Measurements from ENCODE around the gene LNX1.
A peak's percentile ranks its signal among the peaks of the same experiment; 100 is the strongest.

Gene LNX1

GRCh38 chr4:53543561-53543960 is 47.7 kb downstream of the LNX1 start (continued):
- TF ChIP-seq POU6F1 (CRISPR knock-in tag; IDR thresholded peaks at IDR 0.05; ENCODE audit: borderline replicate concordance, low read depth) (no peak), TSHZ2 (CRISPR knock-in tag; IDR thresholded peaks at IDR 0.05) (no peak), BACH2 (CRISPR knock-in tag; IDR thresholded peaks at IDR 0.05; ENCODE audit: borderline replicate concordance) (no peak), RARB (CRISPR knock-in tag; IDR thresholded peaks at IDR 0.05) (no peak), ISL1 (CRISPR knock-in tag; IDR thresholded peaks at IDR 0.05) (no peak), TCF4 (CRISPR knock-in tag; IDR thresholded peaks at IDR 0.05; ENCODE audit: borderline replicate concordance) (no peak), ZFP3 (CRISPR knock-in tag; IDR thresholded peaks at IDR 0.05) (no peak), GLIS3 (CRISPR knock-in tag; IDR thresholded peaks at IDR 0.05) (no peak), CSDC2 (CRISPR knock-in tag; IDR thresholded peaks at IDR 0.05) (no peak), OSR1 (CRISPR knock-in tag; IDR thresholded peaks at IDR 0.05) (no peak)

- TF ChIP-seq CSDC2 (CRISPR knock-in tag; IDR thresholded peaks at IDR 0.05) (no peak), POU6F1 (CRISPR knock-in tag; IDR thresholded peaks at IDR 0.05; ENCODE audit: borderline replicate concordance, low read depth) (peak; percentile 91; the same call in 1 of the 2 replicates), PPARA (CRISPR knock-in tag; IDR thresholded peaks at IDR 0.05; ENCODE audit: borderline replicate concordance) (no peak), CREB5 (CRISPR knock-in tag; IDR thresholded peaks at IDR 0.05; ENCODE audit: low read depth) (peak; percentile 81; the same call in 1 of the 2 replicates), SNAI2 (CRISPR knock-in tag; IDR thresholded peaks at IDR 0.05) (no peak), CSRNP3 (CRISPR knock-in tag; IDR thresholded peaks at IDR 0.05) (peak; percentile 89), PATZ1 (CRISPR knock-in tag; IDR thresholded peaks at IDR 0.05; ENCODE audit: borderline replicate concordance) (no peak), ESRRG (CRISPR knock-in tag; IDR thresholded peaks at IDR 0.05) (no peak), ZNF8 (CRISPR knock-in tag; IDR thresholded peaks at IDR 0.05) (no peak), OSR1 (CRISPR knock-in tag; IDR thresholded peaks at IDR 0.05) (no peak), GLIS3 (CRISPR knock-in tag; IDR thresholded peaks at IDR 0.05) (0 out of 2 replicates have a peak, but pooled peaks have one; percentile 36), ARNTL (CRISPR knock-in tag; IDR thresholded peaks at IDR 0.05; ENCODE audit: borderline replicate concordance, low read depth) (no peak), TCF4 (CRISPR knock-in tag; IDR thresholded peaks at IDR 0.05; ENCODE audit: borderline replicate concordance) (peak; percentile 52; the same call in 1 of the 2 replicates), ZFP30 (CRISPR knock-in tag; IDR thresholded peaks at IDR 0.05) (no peak), TOX (CRISPR knock-in tag; IDR thresholded peaks at IDR 0.05; ENCODE audit: borderline replicate concordance) (0 out of 2 replicates have a peak, but pooled peaks have one; percentile 18), TSHZ2 (CRISPR knock-in tag; IDR thresholded peaks at IDR 0.05) (peak; percentile 77), ZC3H10 (CRISPR knock-in tag; IDR thresholded peaks at IDR 0.05) (no peak), ZNF70 (CRISPR knock-in tag; IDR thresholded peaks at IDR 0.05) (no peak), ISL1 (CRISPR knock-in tag; IDR thresholded peaks at IDR 0.05) (peak; percentile 94), ZFP3 (CRISPR knock-in tag; IDR thresholded peaks at IDR 0.05) (no peak), ZNF565 (CRISPR knock-in tag; conservative IDR thresholded peaks at IDR 0.05; ENCODE audit: low read depth) (no peak), BACH2 (CRISPR knock-in tag; IDR thresholded peaks at IDR 0.05; ENCODE audit: borderline replicate concordance) (no peak), RARB (CRISPR knock-in tag; IDR thresholded peaks at IDR 0.05) (no peak)
- ATAC-seq: peak; percentile 91
Measured at GRCh38 chr4:53541577-53542206, 49.6 kb downstream of the LNX1 start.
